Liver (tissue), 9 donors: Measurements from ENCODE around the gene PHF10. TPM values are rescaled to one million over a fixed set of nuclear protein-coding genes. Genes with fewer than 3 reads are reported as not detected.

Experiments used
- DNase-seq: peaks from one replicate; pipeline ENCODE4 v3.0.0-alpha.2; 2017; ENCODE audit warnings: low spot score
- H3K27ac ChIP-seq, 2 donors: one replicate each; pipeline ENCODE4 v1.7.0; 2013; ENCODE audit warnings: inconsistent platforms in 2 of 2, low read length in 2 of 2, control low read depth in 1 of 2, low read depth in 1 of 2, mild to moderate bottlenecking in 1 of 2
- H3K27me3 ChIP-seq, 4 donors: one replicate each; pipeline versions ENCODE4 v1.6.1 to v1.7.0; 2013; ENCODE audit warnings: low read length in 3 of 4, inconsistent platforms in 1 of 4, mild to moderate bottlenecking in 1 of 4, moderate library complexity in 1 of 4; ENCODE audit not compliant: control insufficient read depth in 4 of 4, insufficient read depth in 4 of 4
- H3K36me3 ChIP-seq, 4 donors: one replicate each; pipeline versions ENCODE4 v1.6.1 to v1.7.0; 2013; ENCODE audit warnings: low read length in 3 of 4, mild to moderate bottlenecking in 3 of 4, low read depth in 1 of 4, moderate library complexity in 1 of 4; ENCODE audit not compliant: control insufficient read depth in 4 of 4, insufficient read depth in 3 of 4
- H3K4me1 ChIP-seq, 4 donors: one replicate each; pipeline versions ENCODE4 v1.6.1 to v1.7.0; 2013; ENCODE audit warnings: low read length in 3 of 4, mild to moderate bottlenecking in 3 of 4, moderate library complexity in 1 of 4; ENCODE audit not compliant: control insufficient read depth in 4 of 4, insufficient read depth in 4 of 4
- H3K4me3 ChIP-seq, 3 donors: one replicate each; pipeline versions ENCODE4 v1.6.1 to v1.7.0; 2013; ENCODE audit warnings: low read length in 3 of 3, control low read depth in 1 of 3, low read depth in 1 of 3, mild to moderate bottlenecking in 1 of 3
- H3K9ac ChIP-seq, 2 donors: one replicate each; pipeline ENCODE4 v1.7.0; 2013; ENCODE audit warnings: low read length in 2 of 2, mild to moderate bottlenecking in 2 of 2, moderate library complexity in 2 of 2, control low read depth in 1 of 2, low read depth in 1 of 2
- H3K9me3 ChIP-seq, 4 donors: one replicate each; pipeline versions ENCODE4 v1.6.1 to v1.7.0; 2013; ENCODE audit warnings: low read length in 3 of 4; ENCODE audit not compliant: control insufficient read depth in 4 of 4
- ATF3 ChIP-seq: IDR thresholded peaks from 2 replicates; pipeline ENCODE4 v1.6.1; 2016; ENCODE audit warnings: antibody characterized with exemption
- EGR1 ChIP-seq, 2 donors: IDR thresholded peaks; 2 replicates each; pipeline ENCODE4 v1.6.1; 2016 to 2018; ENCODE audit warnings: antibody characterized with exemption in 2 of 2, low read depth in 2 of 2
- FOXA1 ChIP-seq: IDR thresholded peaks from 2 replicates; pipeline ENCODE4 v1.6.1; 2016; ENCODE audit warnings: antibody characterized with exemption
- FOXA2 ChIP-seq: IDR thresholded peaks from 2 replicates; pipeline ENCODE4 v1.6.1; 2016; ENCODE audit warnings: antibody characterized with exemption
- GABPA ChIP-seq, 2 donors: IDR thresholded peaks in 1 of 2; conservative IDR thresholded peaks in 1 of 2; 2 replicates each; pipeline ENCODE4 v1.6.1; 2016; ENCODE audit warnings: antibody characterized with exemption in 2 of 2, mild to moderate bottlenecking in 1 of 2, moderate library complexity in 1 of 2
- HNF4A ChIP-seq, 2 donors: conservative IDR thresholded peaks; 2 replicates each; pipeline ENCODE4 v1.6.1; 2016; ENCODE audit warnings: antibody characterized with exemption in 2 of 2, mild to moderate bottlenecking in 2 of 2
- HNF4G ChIP-seq: IDR thresholded peaks from 2 replicates; pipeline ENCODE4 v1.6.1; 2016; ENCODE audit warnings: antibody characterized with exemption
- JUND ChIP-seq, 2 donors: IDR thresholded peaks; 2 replicates each; pipeline ENCODE4 v1.6.1; 2016; ENCODE audit warnings: antibody characterized with exemption in 2 of 2
- MAX ChIP-seq: IDR thresholded peaks from 2 replicates; pipeline ENCODE4 v1.6.1; 2016; ENCODE audit warnings: antibody characterized with exemption
- NR2F2 ChIP-seq: IDR thresholded peaks from 2 replicates; pipeline ENCODE4 v1.6.1; 2016; ENCODE audit warnings: antibody characterized with exemption
- RAD21 ChIP-seq, 2 donors: IDR thresholded peaks; 2 replicates each; pipeline ENCODE4 v1.6.1; 2016; ENCODE audit warnings: antibody characterized with exemption in 2 of 2, mild to moderate bottlenecking in 2 of 2
- RXRA ChIP-seq, 2 donors: IDR thresholded peaks; 2 replicates each; pipeline ENCODE4 v1.6.1; 2017 to 2018; ENCODE audit warnings: antibody characterized with exemption in 2 of 2, mild to moderate bottlenecking in 1 of 2
- SP1 ChIP-seq: IDR thresholded peaks from 2 replicates; pipeline ENCODE4 v1.6.1; 2018; ENCODE audit warnings: antibody characterized with exemption, mild to moderate bottlenecking
- TAF1 ChIP-seq: conservative IDR thresholded peaks from 2 replicates; pipeline ENCODE4 v1.6.1; 2016; ENCODE audit warnings: antibody characterized with exemption, mild to moderate bottlenecking
- YY1 ChIP-seq: IDR thresholded peaks from 2 replicates; pipeline ENCODE4 v1.6.1; 2016; ENCODE audit warnings: antibody characterized with exemption, mild to moderate bottlenecking
- WGBS: extraction: QIAGEN DNeasy Blood & Tissue Kit; methylation state at CpG from one replicate; pipeline ENCODE4 v1.1.7; 2013; 5-methylcytosine and 5-hydroxymethylcytosine counted together
- polyA plus RNA-seq, 2 donors: library from polyadenylated mRNA; stranded (reverse) in 1 of 2; unstranded in 1 of 2; fragments of 200-250 nt in 1 of 2; fragments of >200 nt in 1 of 2; fragmentation: Nextera tagmentation in 1 of 2; extraction: Ambion mirVana in 1 of 2; gene quantifications; one replicate each; pipeline versions ENCODE4 v1.2.1 to v1.2.3, GENCODE V29; 2013 to 2015
- total RNA-seq, 2 donors: library from RNA; depleted of rRNA; stranded (reverse); fragments of >200 nt; gene quantifications; one replicate each; pipeline ENCODE4 v1.2.3, GENCODE V29; 2014
- TF ChIP-seq, protein P1 (sequence below): fragments of 150-350 bp; IDR thresholded peaks from 2 replicates; pipeline ENCODE4 v1.5.1; 2017; ENCODE audit warnings: improper control_type of control experiment, low read depth, low read length; ENCODE audit not compliant: missing input control
- TF ChIP-seq, protein P2 (sequence below): IDR thresholded peaks from 2 replicates; pipeline ENCODE4 v1.6.1; 2016; ENCODE audit warnings: antibody characterized with exemption, mild to moderate bottlenecking
- TF ChIP-seq, protein P3 (sequence below): IDR thresholded peaks from 2 replicates; pipeline ENCODE4 v1.6.1; 2016; ENCODE audit warnings: antibody characterized with exemption
- donor health status: healthy.
- donor health status: healthy.
- donor health status: healthy.
- donor health status: healthy.
- donor health status: healthy.

Gene PHF10
- total and polyA plus RNA-seq, 4 donors = 10.2 to 25.7 (median 18.6) TPM

DNA sequence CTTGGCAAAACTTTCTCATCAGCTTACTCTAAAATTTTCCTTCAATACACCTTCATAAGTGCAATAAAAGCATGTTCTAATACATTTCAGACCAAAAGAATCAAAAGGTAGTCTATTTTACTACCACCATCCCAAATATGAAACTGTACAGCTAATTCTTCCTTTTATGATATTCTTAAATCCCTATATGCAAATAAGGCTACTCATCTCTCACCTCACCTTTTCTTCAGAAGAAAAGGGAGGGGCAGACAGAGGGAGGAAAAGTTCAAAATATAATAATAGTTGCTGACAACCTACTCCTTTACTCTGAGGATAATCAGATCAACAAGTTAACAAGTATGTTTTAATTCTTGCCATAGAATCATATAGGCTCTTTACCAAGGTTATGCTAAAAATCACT, 15.0 kb downstream of the PHF10 start:
- no peak for DNase-seq
- H3K9ac ChIP-seq = no peak overlapping the region
- H3K4me3 ChIP-seq = no peak overlapping the region
- no peak overlapping the region for H3K27ac ChIP-seq
- no peaks in the 10 kb centered on the region for H3K27me3 ChIP-seq
- H3K9me3 ChIP-seq = no peaks in the 10 kb centered on the region
- H3K4me1 ChIP-seq = peaks cover 0 to 13% (median 8%) of the 10 kb centered on the region in 4 donors
- H3K36me3 ChIP-seq = peaks cover 1 to 29% (median 21%) of the 10 kb centered on the region in 4 donors
- TF ChIP-seq RAD21 (IDR thresholded peaks at IDR 0.05) = no peak
- TF ChIP-seq, protein P1, sequence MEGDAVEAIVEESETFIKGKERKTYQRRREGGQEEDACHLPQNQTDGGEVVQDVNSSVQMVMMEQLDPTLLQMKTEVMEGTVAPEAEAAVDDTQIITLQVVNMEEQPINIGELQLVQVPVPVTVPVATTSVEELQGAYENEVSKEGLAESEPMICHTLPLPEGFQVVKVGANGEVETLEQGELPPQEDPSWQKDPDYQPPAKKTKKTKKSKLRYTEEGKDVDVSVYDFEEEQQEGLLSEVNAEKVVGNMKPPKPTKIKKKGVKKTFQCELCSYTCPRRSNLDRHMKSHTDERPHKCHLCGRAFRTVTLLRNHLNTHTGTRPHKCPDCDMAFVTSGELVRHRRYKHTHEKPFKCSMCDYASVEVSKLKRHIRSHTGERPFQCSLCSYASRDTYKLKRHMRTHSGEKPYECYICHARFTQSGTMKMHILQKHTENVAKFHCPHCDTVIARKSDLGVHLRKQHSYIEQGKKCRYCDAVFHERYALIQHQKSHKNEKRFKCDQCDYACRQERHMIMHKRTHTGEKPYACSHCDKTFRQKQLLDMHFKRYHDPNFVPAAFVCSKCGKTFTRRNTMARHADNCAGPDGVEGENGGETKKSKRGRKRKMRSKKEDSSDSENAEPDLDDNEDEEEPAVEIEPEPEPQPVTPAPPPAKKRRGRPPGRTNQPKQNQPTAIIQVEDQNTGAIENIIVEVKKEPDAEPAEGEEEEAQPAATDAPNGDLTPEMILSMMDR = no peak
- no peak for TF ChIP-seq HNF4G
- TF ChIP-seq, protein P2, sequence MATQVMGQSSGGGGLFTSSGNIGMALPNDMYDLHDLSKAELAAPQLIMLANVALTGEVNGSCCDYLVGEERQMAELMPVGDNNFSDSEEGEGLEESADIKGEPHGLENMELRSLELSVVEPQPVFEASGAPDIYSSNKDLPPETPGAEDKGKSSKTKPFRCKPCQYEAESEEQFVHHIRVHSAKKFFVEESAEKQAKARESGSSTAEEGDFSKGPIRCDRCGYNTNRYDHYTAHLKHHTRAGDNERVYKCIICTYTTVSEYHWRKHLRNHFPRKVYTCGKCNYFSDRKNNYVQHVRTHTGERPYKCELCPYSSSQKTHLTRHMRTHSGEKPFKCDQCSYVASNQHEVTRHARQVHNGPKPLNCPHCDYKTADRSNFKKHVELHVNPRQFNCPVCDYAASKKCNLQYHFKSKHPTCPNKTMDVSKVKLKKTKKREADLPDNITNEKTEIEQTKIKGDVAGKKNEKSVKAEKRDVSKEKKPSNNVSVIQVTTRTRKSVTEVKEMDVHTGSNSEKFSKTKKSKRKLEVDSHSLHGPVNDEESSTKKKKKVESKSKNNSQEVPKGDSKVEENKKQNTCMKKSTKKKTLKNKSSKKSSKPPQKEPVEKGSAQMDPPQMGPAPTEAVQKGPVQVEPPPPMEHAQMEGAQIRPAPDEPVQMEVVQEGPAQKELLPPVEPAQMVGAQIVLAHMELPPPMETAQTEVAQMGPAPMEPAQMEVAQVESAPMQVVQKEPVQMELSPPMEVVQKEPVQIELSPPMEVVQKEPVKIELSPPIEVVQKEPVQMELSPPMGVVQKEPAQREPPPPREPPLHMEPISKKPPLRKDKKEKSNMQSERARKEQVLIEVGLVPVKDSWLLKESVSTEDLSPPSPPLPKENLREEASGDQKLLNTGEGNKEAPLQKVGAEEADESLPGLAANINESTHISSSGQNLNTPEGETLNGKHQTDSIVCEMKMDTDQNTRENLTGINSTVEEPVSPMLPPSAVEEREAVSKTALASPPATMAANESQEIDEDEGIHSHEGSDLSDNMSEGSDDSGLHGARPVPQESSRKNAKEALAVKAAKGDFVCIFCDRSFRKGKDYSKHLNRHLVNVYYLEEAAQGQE = no peak
- no peak for TF ChIP-seq TAF1
- TF ChIP-seq RXRA (IDR thresholded peaks at IDR 0.05) = no peak
- no peak for TF ChIP-seq JUND (IDR thresholded peaks at IDR 0.05)
- TF ChIP-seq, protein P3, sequence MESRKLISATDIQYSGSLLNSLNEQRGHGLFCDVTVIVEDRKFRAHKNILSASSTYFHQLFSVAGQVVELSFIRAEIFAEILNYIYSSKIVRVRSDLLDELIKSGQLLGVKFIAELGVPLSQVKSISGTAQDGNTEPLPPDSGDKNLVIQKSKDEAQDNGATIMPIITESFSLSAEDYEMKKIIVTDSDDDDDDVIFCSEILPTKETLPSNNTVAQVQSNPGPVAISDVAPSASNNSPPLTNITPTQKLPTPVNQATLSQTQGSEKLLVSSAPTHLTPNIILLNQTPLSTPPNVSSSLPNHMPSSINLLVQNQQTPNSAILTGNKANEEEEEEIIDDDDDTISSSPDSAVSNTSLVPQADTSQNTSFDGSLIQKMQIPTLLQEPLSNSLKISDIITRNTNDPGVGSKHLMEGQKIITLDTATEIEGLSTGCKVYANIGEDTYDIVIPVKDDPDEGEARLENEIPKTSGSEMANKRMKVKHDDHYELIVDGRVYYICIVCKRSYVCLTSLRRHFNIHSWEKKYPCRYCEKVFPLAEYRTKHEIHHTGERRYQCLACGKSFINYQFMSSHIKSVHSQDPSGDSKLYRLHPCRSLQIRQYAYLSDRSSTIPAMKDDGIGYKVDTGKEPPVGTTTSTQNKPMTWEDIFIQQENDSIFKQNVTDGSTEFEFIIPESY = no peak
- TF ChIP-seq ATF3 = no peak
- no peak for TF ChIP-seq GABPA (IDR thresholded peaks at IDR 0.05 in 1 of 2, conservative IDR thresholded peaks at IDR 0.05 in 1 of 2)
- TF ChIP-seq EGR1 (IDR thresholded peaks at IDR 0.05; ENCODE audit: low read depth in 2 of 2) = no peak
- TF ChIP-seq SP1 = no peak
- no peak for TF ChIP-seq FOXA2
- no peak for TF ChIP-seq FOXA1
- TF ChIP-seq MAX = no peak
- TF ChIP-seq NR2F2 = no peak
- TF ChIP-seq YY1 = no peak
- TF ChIP-seq HNF4A (conservative IDR thresholded peaks at IDR 0.05) = no peak

DNA sequence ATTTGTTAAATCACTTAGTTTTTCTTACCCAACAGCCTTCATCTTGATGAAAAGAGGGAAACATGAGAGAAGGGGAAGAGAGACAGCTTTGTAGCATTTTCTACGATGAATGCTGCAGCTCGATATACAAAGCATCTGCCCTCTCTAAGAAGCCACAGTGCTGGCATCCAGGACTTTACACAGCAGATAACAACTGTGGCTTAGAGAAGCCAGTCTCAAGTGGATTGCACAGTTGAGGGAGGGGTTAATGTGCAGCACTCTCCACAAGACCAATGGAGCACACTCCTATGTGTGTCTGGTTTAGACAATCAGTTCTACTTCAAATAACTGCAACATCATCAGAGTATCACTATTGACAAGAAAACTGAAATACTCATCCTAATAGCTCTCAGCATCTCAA, 16.5 kb downstream of the PHF10 start:
- Histone ChIP-seq H3K9ac (no peak overlapping the region), H3K36me3 (peaks cover 1 to 21% (median 15%) of the 10 kb centered on the region in 4 donors), H3K27ac (no peak overlapping the region), H3K27me3 (no peaks in the 10 kb centered on the region), H3K4me1 (peaks cover 3 to 27% (median 19%) of the 10 kb centered on the region in 4 donors), H3K9me3 (no peaks in the 10 kb centered on the region), H3K4me3 (no peak overlapping the region)
- WGBS = 95% methylated on average over 2 of the region's 2 CpGs
- no peak for TF ChIP-seq YY1
- TF ChIP-seq, protein P1 = no peak
- no peak for TF ChIP-seq GABPA (IDR thresholded peaks at IDR 0.05 in 1 of 2, conservative IDR thresholded peaks at IDR 0.05 in 1 of 2)
- no peak for TF ChIP-seq NR2F2
- TF ChIP-seq RAD21 (IDR thresholded peaks at IDR 0.05) = no peak
- no peak for TF ChIP-seq EGR1 (IDR thresholded peaks at IDR 0.05; ENCODE audit: low read depth in 2 of 2)
- no peak for TF ChIP-seq JUND (IDR thresholded peaks at IDR 0.05)
- DNase-seq = no peak
